ENCODE results near the gene NR2C2. TPM values are rescaled to one million over a fixed set of nuclear protein-coding genes. Genes with fewer than 3 reads are reported as not detected.

Gene NR2C2
- total RNA-seq, 2 donors from 2014 or later: 43.5 to 79.1 TPM

GRCh38 chr3:14909250-14909649, 38.1 kb upstream of the NR2C2 start:
- Histone ChIP-seq H3K4me3 (no peak overlapping the region), H3K9me3 (no peaks in the 10 kb centered on the region), H3K4me1 (ENCODE audit: control insufficient read depth in 1 of 2, low read depth in 2 of 2) (no peaks in the 10 kb centered on the region), H3K27me3 (replicated peaks; ENCODE audit: insufficient read depth) (no peaks in the 10 kb centered on the region), H3K36me3 (no peaks in the 10 kb centered on the region), H3K27ac (no peak overlapping the region)
- no peak for DNase-seq (ENCODE audit: low spot score)
- TF ChIP-seq, protein P1, sequence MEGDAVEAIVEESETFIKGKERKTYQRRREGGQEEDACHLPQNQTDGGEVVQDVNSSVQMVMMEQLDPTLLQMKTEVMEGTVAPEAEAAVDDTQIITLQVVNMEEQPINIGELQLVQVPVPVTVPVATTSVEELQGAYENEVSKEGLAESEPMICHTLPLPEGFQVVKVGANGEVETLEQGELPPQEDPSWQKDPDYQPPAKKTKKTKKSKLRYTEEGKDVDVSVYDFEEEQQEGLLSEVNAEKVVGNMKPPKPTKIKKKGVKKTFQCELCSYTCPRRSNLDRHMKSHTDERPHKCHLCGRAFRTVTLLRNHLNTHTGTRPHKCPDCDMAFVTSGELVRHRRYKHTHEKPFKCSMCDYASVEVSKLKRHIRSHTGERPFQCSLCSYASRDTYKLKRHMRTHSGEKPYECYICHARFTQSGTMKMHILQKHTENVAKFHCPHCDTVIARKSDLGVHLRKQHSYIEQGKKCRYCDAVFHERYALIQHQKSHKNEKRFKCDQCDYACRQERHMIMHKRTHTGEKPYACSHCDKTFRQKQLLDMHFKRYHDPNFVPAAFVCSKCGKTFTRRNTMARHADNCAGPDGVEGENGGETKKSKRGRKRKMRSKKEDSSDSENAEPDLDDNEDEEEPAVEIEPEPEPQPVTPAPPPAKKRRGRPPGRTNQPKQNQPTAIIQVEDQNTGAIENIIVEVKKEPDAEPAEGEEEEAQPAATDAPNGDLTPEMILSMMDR (IDR thresholded peaks at IDR 0.05): no peak
- no peak for ATAC-seq (ENCODE audit: insufficient number of reproducible peaks, low FRiP score, low read depth)

DNA sequence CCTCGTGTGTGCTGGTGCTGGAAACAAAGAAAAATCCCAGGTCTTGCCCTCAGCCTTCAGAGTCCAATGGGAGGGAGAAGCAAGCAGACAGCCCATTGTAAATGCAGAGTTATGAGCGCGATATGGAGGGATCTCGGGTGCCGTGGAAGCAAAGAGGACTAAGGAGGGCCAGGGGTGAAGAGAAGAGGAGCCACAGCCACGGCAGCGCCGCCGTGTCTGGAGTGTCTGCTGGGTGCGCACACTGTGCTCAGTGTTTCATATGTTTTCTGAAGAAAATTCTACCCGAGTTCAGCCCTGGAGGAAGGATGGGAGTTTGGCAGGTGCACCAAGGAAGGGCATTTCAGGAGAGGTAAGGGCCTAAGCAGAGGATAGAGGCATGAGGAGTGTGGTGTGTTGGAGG, 35.7 kb upstream of the NR2C2 start:
- Histone ChIP-seq H3K4me3 (no peak overlapping the region), H3K27me3 (replicated peaks; ENCODE audit: insufficient read depth) (no peaks in the 10 kb centered on the region)

DNA sequence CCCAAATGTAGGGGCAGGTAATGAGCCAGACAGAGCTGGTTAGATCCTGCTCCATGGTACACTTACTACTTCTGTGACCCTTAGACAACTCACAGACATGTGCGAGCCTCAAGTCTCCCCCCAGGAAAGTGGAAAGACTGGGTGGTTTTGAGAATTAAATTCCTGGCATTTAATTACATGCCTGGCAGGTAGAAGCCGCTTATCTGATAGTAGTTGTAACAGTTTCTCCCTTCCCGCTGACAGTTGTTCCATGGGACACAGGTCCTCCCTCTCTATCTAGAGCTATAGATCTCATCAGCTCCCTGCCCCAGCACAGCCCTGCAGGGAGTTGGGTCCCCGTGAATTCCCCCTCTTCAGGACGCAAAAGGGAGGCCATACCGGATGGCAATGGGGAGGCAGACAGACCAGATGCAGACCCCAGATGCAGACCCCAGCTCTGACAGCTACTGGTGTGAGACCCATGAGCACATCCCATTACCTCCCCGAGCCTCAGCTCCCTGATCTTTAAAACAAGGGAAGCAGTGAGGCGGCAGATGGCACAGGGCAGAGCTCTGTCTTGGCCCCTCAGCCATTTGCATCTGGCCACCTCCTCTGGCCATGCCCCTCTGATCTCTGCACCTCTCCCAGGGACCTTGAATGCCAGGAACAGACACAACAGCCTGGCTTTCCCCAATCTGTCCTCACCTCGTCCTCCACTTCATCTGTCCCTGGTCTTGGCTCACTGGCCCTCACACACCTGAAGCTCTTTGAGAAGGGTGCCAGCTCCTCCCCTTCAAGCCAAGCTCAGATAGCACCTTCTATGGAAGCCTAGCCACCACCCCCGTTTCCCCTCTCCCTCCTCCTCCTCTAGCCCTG, 34.1 kb upstream of the NR2C2 start:
- no peak overlapping the region for H3K4me3 ChIP-seq
- H3K9me3 ChIP-seq: no peaks in the 10 kb centered on the region
- no peak overlapping the region for H3K27ac ChIP-seq
- TF ChIP-seq, protein P1 (IDR thresholded peaks at IDR 0.05): no peak
- DNase-seq (ENCODE audit: low spot score): no peak
- no peaks in the 10 kb centered on the region for H3K27me3 ChIP-seq (replicated peaks; ENCODE audit: insufficient read depth)
- no peaks in the 10 kb centered on the region for H3K36me3 ChIP-seq
- no peak for ATAC-seq (ENCODE audit: insufficient number of reproducible peaks, low FRiP score, low read depth)
- no peaks in the 10 kb centered on the region for H3K4me1 ChIP-seq (ENCODE audit: control insufficient read depth in 1 of 2, low read depth in 2 of 2)

More for the DNA sequence above, 35.7 kb upstream of the NR2C2 start:
- DNase-seq (ENCODE audit: low spot score) (no peak), ATAC-seq (ENCODE audit: insufficient number of reproducible peaks, low FRiP score, low read depth) (no peak)
- no peaks in the 10 kb centered on the region for H3K4me1 ChIP-seq (ENCODE audit: control insufficient read depth in 1 of 2, low read depth in 2 of 2)
- no peak overlapping the region for H3K27ac ChIP-seq
- TF ChIP-seq, protein P1 (IDR thresholded peaks at IDR 0.05): no peak
- no peaks in the 10 kb centered on the region for H3K36me3 ChIP-seq
- H3K9me3 ChIP-seq: no peaks in the 10 kb centered on the region

- Histone ChIP-seq H3K36me3 (no peaks in the 10 kb centered on the region), H3K4me1 (ENCODE audit: control insufficient read depth in 1 of 2, low read depth in 2 of 2) (no peaks in the 10 kb centered on the region), H3K27me3 (replicated peaks; ENCODE audit: insufficient read depth) (no peaks in the 10 kb centered on the region), H3K4me3 (no peak overlapping the region), H3K27ac (no peak overlapping the region), H3K9me3 (no peaks in the 10 kb centered on the region)
- TF ChIP-seq, protein P1 (IDR thresholded peaks at IDR 0.05): no peak
- ATAC-seq (ENCODE audit: insufficient number of reproducible peaks, low FRiP score, low read depth) (no peak), DNase-seq (ENCODE audit: low spot score) (no peak)
These were observed 33.2 kb upstream of the NR2C2 start for GRCh38 chr3:14913926-14914778.

GRCh38 chr3:14914779-14915117, 32.6 kb upstream of the NR2C2 start:
- ATAC-seq (ENCODE audit: insufficient number of reproducible peaks, low FRiP score, low read depth) (no peak), DNase-seq (ENCODE audit: low spot score) (no peak)
- H3K4me3 ChIP-seq: no peak overlapping the region
- H3K27me3 ChIP-seq (replicated peaks; ENCODE audit: insufficient read depth): no peaks in the 10 kb centered on the region
- TF ChIP-seq, protein P1 (IDR thresholded peaks at IDR 0.05): no peak
- H3K9me3 ChIP-seq: no peaks in the 10 kb centered on the region
- no peak overlapping the region for H3K27ac ChIP-seq
- no peaks in the 10 kb centered on the region for H3K36me3 ChIP-seq
- no peaks in the 10 kb centered on the region for H3K4me1 ChIP-seq (ENCODE audit: control insufficient read depth in 1 of 2, low read depth in 2 of 2)
